Gastrocnemius medialis (tissue), 4 donors: ENCODE results near the gene SMAD6. TPM values are rescaled to one million over a fixed set of nuclear protein-coding genes. Genes with fewer than 3 reads are reported as not detected.

Experiments used
- ATAC-seq, 2 donors: fragments of 150-250 bp; one replicate each; pipeline ENCODE4 v1.9.1; 2016
- DNase-seq, 2 donors: peaks; one replicate each; pipeline ENCODE4 v3.0.0-alpha.2; 2019
- H3K27ac ChIP-seq, 4 donors: fragments of 200-600 bp; sonication (generic); 1 replicate in 1 of 4; 2 replicates in 3 of 4; pipeline ENCODE4 v1.5.1; 2016 to 2018; ENCODE audit warnings: mild to moderate bottlenecking in 2 of 4, moderate library complexity in 1 of 4
- H3K27me3 ChIP-seq, 3 donors: fragments of 200-600 bp; sonication (generic) in 2 of 3; 1 replicate in 1 of 3; 2 replicates in 2 of 3; pipeline versions ENCODE4 v1.5.1 to v1.6.0; 2016 to 2019; ENCODE audit warnings: mild to moderate bottlenecking in 1 of 3, moderate library complexity in 1 of 3
- H3K36me3 ChIP-seq, 2 donors: fragments of 200-600 bp; sonication (generic) in 1 of 2; one replicate each; pipeline ENCODE4 v1.5.1; 2017 to 2018
- H3K4me1 ChIP-seq, 2 donors: fragments of 200-600 bp; sonication (generic) in 1 of 2; one replicate each; pipeline ENCODE4 v1.5.1; 2016 to 2017; ENCODE audit warnings: mild to moderate bottlenecking in 2 of 2
- H3K4me3 ChIP-seq, 4 donors: fragments of 200-600 bp; sonication (generic) in 3 of 4; 1 replicate in 1 of 4; 2 replicates in 3 of 4; pipeline ENCODE4 v1.5.1; 2016 to 2019; ENCODE audit warnings: mild to moderate bottlenecking in 2 of 4
- H3K9me3 ChIP-seq, 3 donors: fragments of 200-600 bp; sonication (generic) in 2 of 3; 1 replicate in 1 of 3; 2 replicates in 2 of 3; pipeline ENCODE4 v1.5.1; 2016 to 2019
- CTCF ChIP-seq, 5 experiments: fragments of 450-650 bp in 3 of 5; fragments of 200-600 bp in 2 of 5; sonication (generic) in 2 of 5; IDR thresholded peaks in 4 of 5; conservative IDR thresholded peaks in 1 of 5; 1 replicate in 4 of 5; 2 replicates in 1 of 5; pipeline ENCODE4 v1.5.1; 2016 to 2019; ENCODE audit warnings: antibody characterized with exemption in 5 of 5, mild to moderate bottlenecking in 3 of 5, moderate library complexity in 3 of 5
- POLR2A ChIP-seq, 2 donors: fragments of 450-650 bp; IDR thresholded peaks; one replicate each; pipeline ENCODE4 v1.6.1; 2017; ENCODE audit warnings: antibody characterized with exemption in 2 of 2, mild to moderate bottlenecking in 2 of 2, moderate library complexity in 2 of 2
- in situ Hi-C, 4 donors: fragments of 200-750 bp; cut with MboI; loops; one replicate each; pipeline versions ENCODE4 v1.15.0 to v1.8.0; 2017; ENCODE audit warnings: low sequenced_read_pairs in 4 of 4
- intact Hi-C: fragments of 100-400 bp; cut with DNase I; formaldehyde crosslinking; loops from one replicate; pipeline ENCODE4 v1.15.1; 2023; ENCODE audit warnings: low total_unique reads
- total RNA-seq, 4 donors: library from RNA; depleted of rRNA; stranded (reverse); fragments of >200 nt; gene quantifications; one replicate each; pipeline versions ENCODE4 v1.1.0 to v1.2.3, GENCODE V29; 2016

Gene SMAD6
- total RNA-seq, 4 donors from 2014 or later = 2.2 to 3.7 (median 2.4) TPM

GRCh38 chr15:66720206-66721010 is 18.4 kb downstream of the SMAD6 start:
- DNase-seq (no peak), ATAC-seq (no peak)
- H3K36me3 ChIP-seq = no peaks in the 10 kb centered on the region
- no peak overlapping the region for H3K27ac ChIP-seq
- intact Hi-C loops (no loop called here), in situ Hi-C loops (no loop called here)
- no peak overlapping the region for H3K4me3 ChIP-seq
- no peak for TF ChIP-seq CTCF (IDR thresholded peaks at IDR 0.05 in 4 of 5, conservative IDR thresholded peaks at IDR 0.05 in 1 of 5)
- no peak for TF ChIP-seq POLR2A (IDR thresholded peaks at IDR 0.05)
- H3K27me3 ChIP-seq = no peaks in the 10 kb centered on the region
- no peaks in the 10 kb centered on the region for H3K9me3 ChIP-seq
- peaks cover 0 to 2% of the 10 kb centered on the region in 2 donors for H3K4me1 ChIP-seq

- Histone ChIP-seq H3K27ac (no peak overlapping the region), H3K36me3 (no peaks in the 10 kb centered on the region), H3K4me1 (no peaks in the 10 kb centered on the region), H3K9me3 (no peaks in the 10 kb centered on the region), H3K4me3 (no peak overlapping the region), H3K27me3 (no peaks in the 10 kb centered on the region)
- DNase-seq = no peak
- in situ Hi-C loops (no loop called here), intact Hi-C loops (no loop called here)
- ATAC-seq = no peak
- TF ChIP-seq POLR2A (IDR thresholded peaks at IDR 0.05) (no peak), CTCF (IDR thresholded peaks at IDR 0.05 in 4 of 5, conservative IDR thresholded peaks at IDR 0.05 in 1 of 5) (no peak)
Observed at GRCh38 chr15:66721020-66721419, 19.0 kb downstream of the SMAD6 start.

- no peak for DNase-seq
- no peaks in the 10 kb centered on the region for H3K4me1 ChIP-seq
- TF ChIP-seq CTCF (IDR thresholded peaks at IDR 0.05 in 4 of 5, conservative IDR thresholded peaks at IDR 0.05 in 1 of 5) (no peak), POLR2A (IDR thresholded peaks at IDR 0.05) (no peak)
- intact Hi-C loops = no loop called here
- in situ Hi-C loops = no loop called here
- H3K27ac ChIP-seq = no peak overlapping the region
- ATAC-seq = no peak
- no peak overlapping the region for H3K4me3 ChIP-seq
- no peaks in the 10 kb centered on the region for H3K9me3 ChIP-seq
- H3K27me3 ChIP-seq = no peaks in the 10 kb centered on the region
- no peaks in the 10 kb centered on the region for H3K36me3 ChIP-seq
Observed at GRCh38 chr15:66721501-66721937, 19.5 kb downstream of the SMAD6 start.

- intact Hi-C loops (no loop called here), in situ Hi-C loops (no loop called here)
- Histone ChIP-seq H3K36me3 (no peaks in the 10 kb centered on the region), H3K4me3 (no peak overlapping the region), H3K27ac (no peak overlapping the region), H3K27me3 (no peaks in the 10 kb centered on the region), H3K4me1 (no peaks in the 10 kb centered on the region), H3K9me3 (no peaks in the 10 kb centered on the region)
- ATAC-seq = no peak
- no peak for DNase-seq
- TF ChIP-seq POLR2A (IDR thresholded peaks at IDR 0.05) (no peak), CTCF (IDR thresholded peaks at IDR 0.05 in 4 of 5, conservative IDR thresholded peaks at IDR 0.05 in 1 of 5) (no peak)
Observed at GRCh38 chr15:66721954-66722353, 19.9 kb downstream of the SMAD6 start.
